ENCODE data around the gene PTCD3. TPM values are rescaled to one million over a fixed set of nuclear protein-coding genes. Genes with fewer than 3 reads are reported as not detected.

The PTCD3 gene
- total and polyA plus RNA-seq, 2 donors (not counting 1 experiment from before 2014, with no cell fraction given): 58.6 to 66.9 TPM

DNA sequence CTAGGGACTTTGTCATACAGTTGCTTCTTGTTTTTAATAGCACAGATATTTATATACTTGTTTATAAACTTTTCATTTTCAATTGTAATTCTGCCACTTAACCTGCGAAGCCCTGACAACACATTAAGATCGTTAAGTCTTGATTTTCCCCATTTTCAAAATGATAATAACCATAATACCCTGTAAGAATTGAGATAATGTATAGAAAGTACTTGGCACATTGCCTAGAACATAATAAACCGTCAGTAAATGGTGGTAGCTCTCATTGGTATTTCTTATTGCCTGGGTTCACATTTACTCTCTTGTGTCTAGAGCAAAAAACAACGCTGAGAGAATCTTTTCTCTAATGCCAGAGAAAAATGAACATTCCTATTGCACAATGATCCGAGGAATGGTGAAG, 18.6 kb downstream of the PTCD3 start:
- Histone ChIP-seq H3K9me3 (ENCODE audit: control insufficient read depth, insufficient read depth, low read depth, low read length) (no peaks in the 10 kb centered on the region), H3K4me1 (ENCODE audit: control insufficient read depth, extremely low read depth, insufficient read depth, low read length) (no peaks in the 10 kb centered on the region), H3K4me3 (replicated peaks in 1 of 4; ENCODE audit: control extremely low read depth in 1 of 4, insufficient read depth in 1 of 4, low read depth in 3 of 4, low read length in 4 of 4) (no peak overlapping the region), H3K4me2 (ENCODE audit: extremely low read depth, insufficient read depth, low read length) (no peak overlapping the region), H2AFZ (ENCODE audit: low read length) (no peak overlapping the region), H3K27ac (ENCODE audit: insufficient read depth, low read length) (no peak overlapping the region), H3K9ac (ENCODE audit: insufficient read depth, low read length) (no peak overlapping the region), H3K79me2 (ENCODE audit: control insufficient read depth, insufficient read depth, low read length) (no peaks in the 10 kb centered on the region), H3K27me3 (ENCODE audit: control insufficient read depth, insufficient read depth, low read length) (no peaks in the 10 kb centered on the region), H4K20me1 (ENCODE audit: control insufficient read depth, extremely low read depth, insufficient read depth, low read length) (no peaks in the 10 kb centered on the region), H3K36me3 (ENCODE audit: control insufficient read depth, insufficient read depth, low read length) (peaks cover 18% of the 10 kb centered on the region)
- TF ChIP-seq EZH2 (IDR thresholded peaks at IDR 0.05; ENCODE audit: low read length, missing control alignments): no peak
- TF ChIP-seq, protein P1, sequence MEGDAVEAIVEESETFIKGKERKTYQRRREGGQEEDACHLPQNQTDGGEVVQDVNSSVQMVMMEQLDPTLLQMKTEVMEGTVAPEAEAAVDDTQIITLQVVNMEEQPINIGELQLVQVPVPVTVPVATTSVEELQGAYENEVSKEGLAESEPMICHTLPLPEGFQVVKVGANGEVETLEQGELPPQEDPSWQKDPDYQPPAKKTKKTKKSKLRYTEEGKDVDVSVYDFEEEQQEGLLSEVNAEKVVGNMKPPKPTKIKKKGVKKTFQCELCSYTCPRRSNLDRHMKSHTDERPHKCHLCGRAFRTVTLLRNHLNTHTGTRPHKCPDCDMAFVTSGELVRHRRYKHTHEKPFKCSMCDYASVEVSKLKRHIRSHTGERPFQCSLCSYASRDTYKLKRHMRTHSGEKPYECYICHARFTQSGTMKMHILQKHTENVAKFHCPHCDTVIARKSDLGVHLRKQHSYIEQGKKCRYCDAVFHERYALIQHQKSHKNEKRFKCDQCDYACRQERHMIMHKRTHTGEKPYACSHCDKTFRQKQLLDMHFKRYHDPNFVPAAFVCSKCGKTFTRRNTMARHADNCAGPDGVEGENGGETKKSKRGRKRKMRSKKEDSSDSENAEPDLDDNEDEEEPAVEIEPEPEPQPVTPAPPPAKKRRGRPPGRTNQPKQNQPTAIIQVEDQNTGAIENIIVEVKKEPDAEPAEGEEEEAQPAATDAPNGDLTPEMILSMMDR (conservative IDR thresholded peaks at IDR 0.05 in 1 of 2, IDR thresholded peaks at IDR 0.05 in 1 of 2; ENCODE audit: low read depth in 1 of 2, low read length in 2 of 2): no peak
- DNase-seq (ENCODE audit: low read depth in 2 of 2): no peak

DNA sequence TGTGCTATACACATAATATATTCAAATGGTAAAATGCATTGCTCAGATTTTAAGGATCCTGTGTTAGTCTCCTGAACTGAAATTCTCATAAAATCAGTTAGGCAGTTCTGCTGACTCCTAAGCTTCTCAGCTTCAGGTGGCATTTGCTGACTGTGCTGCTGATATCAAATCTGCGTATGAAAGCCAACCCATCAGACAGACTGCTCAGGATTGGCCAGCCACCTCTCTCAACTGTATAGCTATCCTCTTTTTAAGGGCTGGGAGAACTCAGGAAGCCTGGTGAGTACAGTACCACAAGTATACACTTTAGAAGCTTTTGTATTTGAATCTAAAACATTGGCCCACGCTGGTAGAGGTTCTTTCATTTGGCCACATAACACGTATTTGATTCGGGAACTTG, 28.7 kb downstream of the PTCD3 start:
- Histone ChIP-seq H3K4me1 (ENCODE audit: control insufficient read depth, extremely low read depth, insufficient read depth, low read length) (no peaks in the 10 kb centered on the region), H3K9me3 (ENCODE audit: control insufficient read depth, insufficient read depth, low read depth, low read length) (no peaks in the 10 kb centered on the region), H3K27ac (ENCODE audit: insufficient read depth, low read length) (no peak overlapping the region), H4K20me1 (ENCODE audit: control insufficient read depth, extremely low read depth, insufficient read depth, low read length) (no peaks in the 10 kb centered on the region), H3K79me2 (ENCODE audit: control insufficient read depth, insufficient read depth, low read length) (no peaks in the 10 kb centered on the region), H3K36me3 (ENCODE audit: control insufficient read depth, insufficient read depth, low read length) (peaks cover 15% of the 10 kb centered on the region), H3K9ac (ENCODE audit: insufficient read depth, low read length) (no peak overlapping the region), H2AFZ (ENCODE audit: low read length) (no peak overlapping the region), H3K4me3 (replicated peaks in 1 of 4; ENCODE audit: control extremely low read depth in 1 of 4, insufficient read depth in 1 of 4, low read depth in 3 of 4, low read length in 4 of 4) (no peak overlapping the region), H3K27me3 (ENCODE audit: control insufficient read depth, insufficient read depth, low read length) (no peaks in the 10 kb centered on the region), H3K4me2 (ENCODE audit: extremely low read depth, insufficient read depth, low read length) (no peak overlapping the region)
- DNase-seq (ENCODE audit: low read depth in 2 of 2): no peak
- no peak for TF ChIP-seq EZH2 (IDR thresholded peaks at IDR 0.05; ENCODE audit: low read length, missing control alignments)
- TF ChIP-seq, protein P1 (conservative IDR thresholded peaks at IDR 0.05 in 1 of 2, IDR thresholded peaks at IDR 0.05 in 1 of 2; ENCODE audit: low read depth in 1 of 2, low read length in 2 of 2): no peak

DNA sequence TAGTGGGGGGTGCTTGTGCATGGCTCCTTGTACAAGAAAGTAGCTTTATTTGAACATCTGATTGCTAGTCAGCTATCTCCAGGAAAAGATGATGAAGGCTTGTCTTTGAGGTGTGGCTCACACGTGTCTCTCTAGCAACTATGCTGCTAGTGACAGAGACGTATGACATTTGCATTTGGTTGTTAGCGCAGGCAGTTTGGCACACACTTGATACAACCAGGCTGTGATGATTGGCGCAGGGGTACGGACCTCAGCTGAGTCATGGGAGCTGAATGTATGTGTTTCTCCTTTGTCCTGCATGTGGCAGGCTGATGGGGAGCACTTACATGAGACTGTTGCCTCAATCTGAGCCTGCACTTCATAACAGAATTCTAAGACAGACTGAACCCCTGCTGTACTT, 29.6 kb downstream of the PTCD3 start:
- Histone ChIP-seq H3K4me1 (ENCODE audit: control insufficient read depth, extremely low read depth, insufficient read depth, low read length) (no peaks in the 10 kb centered on the region), H3K27ac (ENCODE audit: insufficient read depth, low read length) (no peak overlapping the region), H4K20me1 (ENCODE audit: control insufficient read depth, extremely low read depth, insufficient read depth, low read length) (no peaks in the 10 kb centered on the region), H3K9ac (ENCODE audit: insufficient read depth, low read length) (no peak overlapping the region), H3K9me3 (ENCODE audit: control insufficient read depth, insufficient read depth, low read depth, low read length) (no peaks in the 10 kb centered on the region), H3K36me3 (ENCODE audit: control insufficient read depth, insufficient read depth, low read length) (peaks cover 12% of the 10 kb centered on the region), H3K27me3 (ENCODE audit: control insufficient read depth, insufficient read depth, low read length) (no peaks in the 10 kb centered on the region), H3K79me2 (ENCODE audit: control insufficient read depth, insufficient read depth, low read length) (no peaks in the 10 kb centered on the region), H3K4me2 (ENCODE audit: extremely low read depth, insufficient read depth, low read length) (no peak overlapping the region), H2AFZ (ENCODE audit: low read length) (no peak overlapping the region), H3K4me3 (replicated peaks in 1 of 4; ENCODE audit: control extremely low read depth in 1 of 4, insufficient read depth in 1 of 4, low read depth in 3 of 4, low read length in 4 of 4) (no peak overlapping the region)
- DNase-seq (ENCODE audit: low read depth in 2 of 2): peak in 1 of 2 donors; percentile 8
- TF ChIP-seq, protein P1 (conservative IDR thresholded peaks at IDR 0.05 in 1 of 2, IDR thresholded peaks at IDR 0.05 in 1 of 2; ENCODE audit: low read depth in 1 of 2, low read length in 2 of 2): no peak
- TF ChIP-seq EZH2 (IDR thresholded peaks at IDR 0.05; ENCODE audit: low read length, missing control alignments): no peak
